ENCODE results near the gene IL1A.

Gene IL1A

GRCh38 chr2:112724591-112725525 is 59.4 kb downstream of the IL1A start:
- peak; percentile 54 for DNase-seq

- no peak for DNase-seq
Observed at GRCh38 chr2:112723995-112724394, 60.3 kb downstream of the IL1A start.
